IMR-90 (cell line): Measurements from ENCODE around the gene GALNT9. TPM values are rescaled to one million over a fixed set of nuclear protein-coding genes. Genes with fewer than 3 reads are reported as not detected.

Experiments used
- ATAC-seq: fragments of 200-7000 bp; cut with Tn5 transposase; 2 replicates; pipeline ENCODE4 v1.9.1; 2020; ENCODE audit warnings: low read depth, mild to moderate bottlenecking, moderate library complexity
- BruUV-seq: library from RNA; stranded (reverse); fragments of 400-500 nt; replicated peaks from 2 replicates; lab custom pipeline; 2021; lab: Mats Ljungman, UMichigan
- CTCF ChIA-PET: fragments of 300-600 bp; formaldehyde crosslinking; extraction: SDS; loops from one replicate; lab custom pipeline; 2021; ENCODE audit warnings: antibody characterized with exemption; lab: Yijun Ruan, JAX
- POLR2A ChIA-PET: fragments of 300-600 bp; sonication (Branson Sonifier 250); formaldehyde crosslinking; loops from one replicate; lab custom pipeline; 2022; ENCODE audit warnings: antibody characterized with exemption; ENCODE audit not compliant: unreplicated experiment; lab: Charles Lee
- DNase-seq: peaks from one replicate; pipeline ENCODE4 v3.0.0; 2013
- H2AFZ ChIP-seq: replicated peaks from 2 replicates; pipeline ENCODE3; 2013; ENCODE audit warnings: low read length, mild to moderate bottlenecking; ENCODE audit not compliant: poor library complexity
- H2AK5ac ChIP-seq: 2 replicates; pipeline ENCODE4 v1.6.1; 2013; ENCODE audit warnings: low read depth, low read length, inconsistent platforms
- H2AK9ac ChIP-seq: replicated peaks from 2 replicates; pipeline ENCODE3; 2013; ENCODE audit warnings: mild to moderate bottlenecking, low read depth, low read length, moderate library complexity; ENCODE audit not compliant: poor library complexity
- H2BK120ac ChIP-seq: 2 replicates; pipeline ENCODE4 v1.6.1; 2013; ENCODE audit warnings: low read depth, low read length, inconsistent platforms
- H2BK15ac ChIP-seq: 3 replicates; pipeline ENCODE4 v1.6.1; 2013; ENCODE audit warnings: low read depth, low read length, inconsistent platforms
- H2BK20ac ChIP-seq: 2 replicates; pipeline ENCODE4 v1.6.1; 2013; ENCODE audit warnings: low read depth, mild to moderate bottlenecking, inconsistent platforms, low read length, moderate library complexity
- H2BK5ac ChIP-seq: 2 replicates; pipeline ENCODE4 v1.6.1; 2013; ENCODE audit warnings: mild to moderate bottlenecking, low read depth, low read length, inconsistent platforms; ENCODE audit not compliant: poor library complexity, severe bottlenecking
- H3K14ac ChIP-seq: replicated peaks from 2 replicates; pipeline ENCODE4 v1.6.1; 2013; ENCODE audit warnings: low read depth, low read length, inconsistent platforms
- H3K18ac ChIP-seq: 2 replicates; pipeline ENCODE4 v1.6.1; 2013; ENCODE audit warnings: low read depth, low read length, control low read depth
- H3K23ac ChIP-seq: 2 replicates; pipeline ENCODE4 v1.6.1; 2013; ENCODE audit warnings: low read depth, low read length, inconsistent platforms
- H3K27ac ChIP-seq: 2 replicates; pipeline ENCODE4 v1.5.1; 2013; ENCODE audit warnings: mild to moderate bottlenecking, control low read depth, low read length; ENCODE audit not compliant: insufficient read depth
- H3K27me3 ChIP-seq: 2 replicates; pipeline ENCODE4 v1.6.1; 2013; ENCODE audit warnings: low read length; ENCODE audit not compliant: control insufficient read depth, insufficient read depth
- H3K36me3 ChIP-seq: 2 replicates; pipeline ENCODE4 v1.6.1; 2013; ENCODE audit warnings: low read length, mixed read lengths; ENCODE audit not compliant: control insufficient read depth, insufficient read depth
- H3K4ac ChIP-seq: 2 replicates; pipeline ENCODE4 v1.6.1; 2013; ENCODE audit warnings: low read depth, low read length, inconsistent platforms
- H3K4me1 ChIP-seq: 2 replicates; pipeline ENCODE4 v1.6.1; 2013; ENCODE audit warnings: low read length, mixed read lengths; ENCODE audit not compliant: control insufficient read depth, insufficient read depth
- H3K4me2 ChIP-seq: 2 replicates; pipeline ENCODE4 v1.6.1; 2013; ENCODE audit warnings: low read depth, mild to moderate bottlenecking, control low read depth, low read length, moderate library complexity
- H3K4me3 ChIP-seq: 2 replicates; pipeline ENCODE4 v1.5.1; 2013; ENCODE audit warnings: low read depth, mild to moderate bottlenecking, control low read depth, low read length, moderate library complexity; ENCODE audit not compliant: insufficient read depth
- H3K56ac ChIP-seq: 2 replicates; pipeline ENCODE4 v1.6.1; 2013; ENCODE audit warnings: low read length, inconsistent platforms; ENCODE audit not compliant: insufficient read depth; ENCODE audit errors: extremely low read depth
- H3K79me1 ChIP-seq, 2 experiments: 2 replicates each; pipeline ENCODE4 v1.6.1; 2013; ENCODE audit warnings: low read length in 2 of 2, inconsistent platforms in 1 of 2, low read depth in 1 of 2
- H3K9ac ChIP-seq: 2 replicates; pipeline ENCODE4 v1.6.1; 2013; ENCODE audit warnings: low read depth, low read length, control low read depth
- H3K9me1 ChIP-seq: 2 replicates; pipeline ENCODE4 v1.6.1; 2013; ENCODE audit warnings: low read length, inconsistent platforms; ENCODE audit not compliant: insufficient read depth
- H3K9me3 ChIP-seq: 2 replicates; pipeline ENCODE4 v1.6.1; 2013; ENCODE audit warnings: low read length; ENCODE audit not compliant: control insufficient read depth, insufficient read depth
- H4K20me1 ChIP-seq: 2 replicates; pipeline ENCODE4 v1.6.1; 2013; ENCODE audit warnings: low read length, inconsistent platforms; ENCODE audit not compliant: insufficient read depth
- H4K5ac ChIP-seq: 2 replicates; pipeline ENCODE4 v1.6.1; 2013; ENCODE audit warnings: mild to moderate bottlenecking, low read depth, low read length, control low read depth
- H4K8ac ChIP-seq, 2 experiments: 2 replicates each; pipeline ENCODE4 v1.6.1; 2013; ENCODE audit warnings: low read depth in 2 of 2, low read length in 2 of 2, control low read depth in 1 of 2, inconsistent platforms in 1 of 2
- H4K91ac ChIP-seq: 2 replicates; pipeline ENCODE4 v1.6.1; 2013; ENCODE audit warnings: low read depth, low read length, inconsistent platforms; ENCODE audit not compliant: insufficient read depth
- MXI1 ChIP-seq: IDR thresholded peaks from 2 replicates; pipeline ENCODE4 v1.6.1; 2012; ENCODE audit warnings: low read depth, mild to moderate bottlenecking, low read length, moderate library complexity, borderline replicate concordance
- WGBS, 2 experiments: methylation state at CpG; one replicate each; pipeline versions ENCODE4 v1.1.5 to v1.1.7; 2013; ENCODE audit warnings: missing lambda C conversion rate in 2 of 2; ENCODE audit not compliant: insufficient read length in 1 of 2; ENCODE audit errors: extremely low coverage in 2 of 2; 5-methylcytosine and 5-hydroxymethylcytosine counted together
- dilution Hi-C: fragments of 300-500 bp; cut with HindIII; formaldehyde crosslinking; loops from one replicate; pipeline ENCODE4 v1.14.3; 2018; ENCODE audit warnings: low sequenced_read_pairs; ENCODE audit not compliant: unreplicated experiment
- in situ Hi-C: fragments of 300-500 bp; cut with MboI; formaldehyde crosslinking; loops from 3 replicates; pipeline ENCODE4 v1.14.3; 2019; ENCODE audit warnings: low sequenced_read_pairs, inconsistent platforms, mixed read lengths
- intact Hi-C: fragments of 100-400 bp; cut with micrococcal nuclease; formaldehyde crosslinking; loops from 2 replicates; pipeline ENCODE4 v1.10.0; 2022
- polyA plus RNA-seq, 3 experiments: library from polyadenylated mRNA; depleted of rRNA; stranded (reverse); fragments of >200 nt; gene quantifications; 2 replicates each; pipeline ENCODE4 v1.2.3, GENCODE V29; 2012; ENCODE audit warnings: low replicate concordance in 1 of 3
- total RNA-seq: library from RNA; depleted of rRNA; stranded (reverse); fragments of >200 nt; gene quantifications from 2 replicates; pipeline ENCODE4 v1.2.3, GENCODE V29; 2012

GALNT9 gene
- total and polyA plus RNA-seq, 2 of the 4 experiments (the other 2 are of a cell fraction) = under 0.01 to 0.12 TPM

GRCh38 chr12:132171293-132171967 is 158.0 kb downstream of the GALNT9 start:
- no peak overlapping the region for H3K9ac ChIP-seq
- BruUV-seq = no TSS peak
- H3K14ac ChIP-seq = no peak overlapping the region
- H3K4me3 ChIP-seq = no peak overlapping the region
- H2AK9ac ChIP-seq = no peak overlapping the region
- no peak overlapping the region for H3K4me2 ChIP-seq
- CTCF ChIA-PET = no interaction called here
- 43% methylated on average over 8 of the region's 24 CpGs; no CpG with 5 or more reads in 1 of the 2 experiments for WGBS, 2 experiments
- no peak overlapping the region for H4K91ac ChIP-seq
- H3K18ac ChIP-seq = no peak overlapping the region
- in situ Hi-C loops (no loop called here), dilution Hi-C loops (no loop called here), intact Hi-C loops (no loop called here)
- POLR2A ChIA-PET = no interaction called here
- H2BK20ac ChIP-seq = no peak overlapping the region
- no peak for ATAC-seq
- no peak overlapping the region for H2AK5ac ChIP-seq
- H3K4me1 ChIP-seq = peaks cover 8% of the 10 kb centered on the region; the same call in 1 of the 2 replicates
- H3K56ac ChIP-seq = no peak overlapping the region
- H2BK15ac ChIP-seq = no peak overlapping the region
- no peaks in the 10 kb centered on the region for H3K36me3 ChIP-seq
- H3K27ac ChIP-seq = no peak overlapping the region
- no peak overlapping the region for H3K23ac ChIP-seq
- no peak for DNase-seq
- no peaks in the 10 kb centered on the region; the same call in 1 of the 2 replicates for H3K9me1 ChIP-seq
- no peak overlapping the region for H3K4ac ChIP-seq
- no peaks in the 10 kb centered on the region for H3K79me1 ChIP-seq
- peaks cover 51% of the 10 kb centered on the region for H3K27me3 ChIP-seq
- no peaks in the 10 kb centered on the region; the same call in 1 of the 2 replicates for H4K20me1 ChIP-seq
- H4K5ac ChIP-seq = no peak overlapping the region
- no peak overlapping the region for H2BK120ac ChIP-seq
- no peak for TF ChIP-seq MXI1
- H2AFZ ChIP-seq = no peak overlapping the region
- H3K9me3 ChIP-seq = no peaks in the 10 kb centered on the region
- no peak overlapping the region for H2BK5ac ChIP-seq
- no peak overlapping the region for H4K8ac ChIP-seq
